Measurements from ENCODE around the gene PHLDB1.
"Not testable (repeated sequence)": the region's sequence is repeated elsewhere in the genome, so short reads cannot be mapped to it uniquely, and the experiment has no call there.

Gene PHLDB1

DNA sequence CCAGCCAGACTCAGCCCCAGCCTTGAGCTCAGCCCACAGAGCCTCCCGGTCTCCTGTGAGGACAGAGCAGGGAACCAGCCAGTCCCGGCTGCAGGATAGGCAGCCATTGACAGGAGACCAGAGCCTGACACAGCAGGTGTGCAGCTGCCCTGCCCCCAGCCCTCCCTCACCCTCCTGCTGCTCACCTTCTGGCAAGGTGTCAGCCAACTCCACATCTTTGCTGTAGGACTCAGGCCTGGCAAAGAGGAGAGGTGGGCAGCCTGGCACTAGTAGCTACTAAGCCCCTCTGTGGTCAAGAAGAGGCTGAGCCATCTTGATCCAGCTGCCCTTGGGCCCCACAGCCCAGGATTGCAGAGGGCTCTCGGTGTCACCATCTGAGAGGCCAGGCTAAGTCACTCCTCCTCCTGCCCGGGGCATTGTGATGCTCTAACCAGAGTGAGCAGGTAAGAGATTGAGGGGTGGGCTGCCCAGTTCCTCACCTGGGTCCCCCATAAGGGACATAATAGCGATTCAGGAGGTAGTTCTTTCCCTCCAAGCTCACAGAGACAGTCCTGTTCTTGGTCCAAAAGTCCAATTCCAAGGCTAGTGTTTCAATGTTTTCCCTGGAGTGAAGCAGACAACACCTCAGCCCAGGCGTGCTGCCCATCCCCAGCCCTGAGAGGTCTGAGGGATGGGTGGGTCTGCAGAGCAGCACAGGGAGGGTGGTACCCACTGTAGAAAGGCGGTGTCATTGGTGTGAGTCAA is 53.4 kb downstream of the PHLDB1 start:
- DNase-seq = no peak

DNA sequence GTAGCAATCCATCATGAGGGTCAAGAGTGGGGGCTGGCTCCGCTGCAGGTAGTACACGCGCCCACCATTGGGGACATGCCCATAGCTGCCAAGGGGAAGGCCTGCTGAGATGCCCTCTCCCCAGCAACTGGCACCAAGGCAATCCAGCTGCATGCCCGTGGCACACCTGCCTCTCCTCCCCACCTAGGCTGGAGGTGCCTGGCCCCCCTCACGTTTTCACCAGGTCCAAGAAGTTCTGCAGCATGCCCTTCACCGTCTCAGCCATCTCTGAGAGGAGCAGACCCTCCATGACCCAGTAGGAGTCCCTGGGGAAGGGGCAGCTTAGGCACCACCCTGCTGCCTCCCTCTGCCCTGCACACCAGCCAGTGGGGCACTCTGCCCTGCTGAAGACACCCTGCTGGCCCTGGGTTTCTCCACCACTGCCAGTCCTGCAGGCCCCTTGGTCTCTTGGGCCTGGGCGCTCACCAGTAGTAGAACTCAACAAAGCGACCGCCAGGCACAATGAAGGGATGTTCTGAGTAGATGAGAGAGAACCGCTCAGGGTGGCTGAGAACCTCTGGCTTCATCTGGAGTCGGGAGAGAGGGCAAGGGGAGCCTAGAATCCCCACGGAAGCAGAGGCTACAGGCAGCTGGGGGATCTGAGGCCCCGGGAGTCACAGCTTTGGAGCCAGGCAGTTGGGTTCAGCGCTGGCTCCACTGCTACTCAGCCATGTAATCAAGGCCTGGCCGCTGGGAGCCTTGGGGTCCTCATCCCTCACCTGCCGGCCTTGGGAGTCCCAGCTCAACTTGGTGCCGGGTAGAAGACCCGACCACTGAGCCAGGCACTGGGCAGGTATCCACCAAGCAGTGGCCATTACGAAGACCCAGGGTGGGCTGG is 54.2 kb downstream of the PHLDB1 start:
- no peak for DNase-seq

DNA sequence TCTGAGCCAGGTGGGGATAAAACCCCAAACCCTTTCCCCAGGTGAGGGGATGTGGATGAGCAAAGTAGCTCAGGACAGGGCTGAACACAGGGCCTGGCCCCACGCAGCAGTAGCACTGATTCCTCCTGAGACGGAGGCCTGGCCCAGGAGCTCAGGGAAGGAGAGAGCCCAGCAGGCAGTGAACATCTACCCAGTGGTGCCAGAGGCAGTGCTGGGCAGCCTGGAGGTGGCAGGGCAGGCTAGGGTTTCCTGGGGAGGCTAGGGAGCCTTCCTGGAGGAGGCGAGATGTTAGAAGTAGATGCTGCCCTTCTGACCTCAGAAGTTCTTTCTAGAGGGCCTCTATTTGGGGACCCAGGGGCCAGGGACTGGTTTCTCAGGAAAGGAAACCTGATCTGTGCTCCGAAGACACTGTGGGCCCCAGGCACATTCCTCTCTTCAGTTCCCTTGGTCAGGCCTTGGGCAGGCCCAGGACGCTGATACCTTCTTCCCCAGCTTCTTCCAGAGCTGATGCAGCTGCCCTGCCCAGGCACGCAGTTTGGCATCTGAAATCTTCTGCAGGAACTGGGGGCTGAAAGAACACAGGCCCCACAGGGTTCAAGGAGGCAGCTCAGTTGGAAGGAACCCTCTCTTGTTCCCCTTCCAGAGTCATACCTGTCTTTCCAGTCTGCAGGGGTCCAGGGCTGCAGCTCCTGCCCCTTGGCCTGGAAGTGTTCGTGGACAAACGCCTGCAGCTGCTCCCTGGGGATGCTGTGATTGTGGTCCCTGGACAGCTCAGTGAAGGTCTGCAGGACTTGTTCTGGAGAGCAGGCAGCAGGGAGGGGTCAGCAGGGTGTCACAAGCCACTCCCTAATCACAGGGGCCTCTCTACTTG is 55.2 kb downstream of the PHLDB1 start:
- DNase-seq = no peak

DNA sequence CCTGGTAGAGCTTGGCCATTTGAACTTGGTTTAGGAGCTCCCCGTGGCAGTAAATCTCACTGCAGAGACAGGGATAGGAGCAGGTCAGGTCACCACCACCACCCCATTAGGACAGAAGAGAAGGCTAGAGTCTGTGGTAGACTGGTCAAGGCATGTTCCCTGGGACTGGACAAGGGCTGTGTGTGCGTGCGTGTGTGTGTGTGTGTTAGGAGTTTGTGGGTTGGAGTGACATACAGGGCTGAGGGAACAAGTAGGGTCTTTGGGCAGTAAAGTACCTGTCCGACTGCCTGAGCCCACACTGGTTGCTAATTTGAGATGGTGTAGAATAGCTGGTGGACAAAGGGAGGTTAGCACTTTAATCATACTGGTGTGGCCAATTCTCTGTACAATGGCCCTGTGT is 56.0 kb downstream of the PHLDB1 start:
- DNase-seq = no peak

DNA sequence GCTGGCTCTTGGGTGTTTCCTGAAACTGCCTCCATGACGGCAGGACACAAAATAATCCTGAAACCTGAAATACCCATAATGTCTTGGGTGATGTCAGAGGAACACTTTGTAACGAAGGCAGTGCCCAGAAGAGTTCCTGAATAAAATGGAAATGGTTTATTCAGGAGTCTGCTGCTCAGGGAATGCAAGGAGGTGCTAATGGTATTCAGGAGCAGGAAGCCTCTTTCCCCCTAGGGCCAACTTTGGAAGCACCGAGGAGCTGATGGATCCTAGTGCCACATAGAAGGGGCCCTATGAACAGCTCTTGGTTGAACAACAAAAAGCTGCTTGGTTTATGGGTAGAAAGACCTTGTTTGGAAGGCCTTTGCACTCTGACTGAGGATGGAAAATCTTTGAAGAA is 56.5 kb downstream of the PHLDB1 start:
- no peak for DNase-seq

DNA sequence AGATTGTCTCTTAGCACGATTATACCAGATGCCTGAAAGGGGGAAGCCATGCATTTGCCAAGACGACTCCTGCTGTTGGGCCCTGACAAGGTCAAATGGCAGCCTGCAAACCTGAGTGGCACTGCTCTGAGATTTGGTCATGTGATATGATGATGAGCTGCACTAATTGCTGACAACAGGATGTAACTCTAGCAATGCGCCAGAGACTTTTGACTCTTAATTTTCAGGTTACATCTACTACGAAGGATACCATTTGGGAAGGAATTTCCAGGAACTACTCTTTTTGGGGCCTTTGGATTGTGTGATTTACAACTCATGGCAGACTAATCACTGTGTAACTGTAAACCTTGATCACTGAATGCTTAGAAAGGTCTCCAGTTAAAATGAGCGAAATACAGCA is 59.0 kb downstream of the PHLDB1 start:
- DNase-seq = no peak

DNA sequence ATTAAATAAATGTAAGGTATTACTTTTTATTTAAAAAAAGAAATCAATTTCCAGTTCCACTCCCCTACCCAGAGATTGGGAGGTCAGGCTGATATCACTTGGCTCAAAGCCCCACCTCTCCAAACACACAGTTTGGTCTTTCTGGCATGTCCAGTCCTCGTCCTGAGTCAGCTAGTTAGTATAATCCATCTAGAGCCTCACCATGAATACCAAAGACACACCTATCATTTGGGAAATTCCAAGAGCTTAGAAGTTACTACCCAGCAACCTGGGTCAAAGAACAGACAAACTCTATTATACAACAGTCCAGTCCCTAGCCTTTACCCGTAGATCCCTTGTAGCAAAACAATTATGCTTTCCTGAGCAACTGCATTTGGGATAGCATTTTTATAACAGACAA is 62.6 kb downstream of the PHLDB1 start:
- DNase-seq = no peak

DNA sequence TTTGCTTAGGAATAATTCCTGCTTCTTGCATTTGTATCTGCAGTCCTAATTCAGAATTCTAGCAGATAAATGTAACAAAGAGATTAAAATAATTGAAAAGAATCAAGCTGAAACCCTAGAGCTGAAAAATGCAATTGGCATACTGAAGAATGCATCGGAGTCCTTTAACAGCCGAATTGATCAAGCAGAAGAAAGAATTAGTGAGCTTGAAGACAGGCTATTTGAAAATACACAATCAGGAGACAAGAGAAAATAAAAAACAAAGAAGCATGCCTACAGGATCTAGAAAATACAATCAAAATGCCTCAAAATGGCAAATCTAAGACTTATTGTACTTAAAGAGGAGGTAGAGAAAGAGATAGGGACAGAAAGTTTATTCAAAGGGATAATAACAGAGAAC is 63.8 kb downstream of the PHLDB1 start:
- DNase-seq = no peak

DNA sequence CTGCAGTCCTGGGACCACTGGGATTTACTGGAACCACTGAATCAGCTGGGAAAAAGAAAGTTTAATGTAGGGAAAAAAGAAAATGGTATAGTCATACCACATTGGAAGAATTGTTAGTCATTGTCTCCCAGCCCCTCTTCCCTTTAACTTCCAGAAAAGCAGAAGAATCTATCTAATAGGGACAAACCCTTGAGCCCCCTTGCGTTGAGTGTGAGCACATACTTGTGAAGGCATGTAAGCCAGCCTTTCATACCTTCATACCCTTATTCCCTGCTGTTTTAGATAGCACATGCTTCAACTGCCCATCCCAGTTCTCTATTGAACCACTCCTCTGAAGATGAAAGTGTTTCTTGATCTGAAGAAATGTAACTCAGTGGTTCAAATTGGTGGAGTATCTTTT is 65.4 kb downstream of the PHLDB1 start:
- no peak for DNase-seq

DNA sequence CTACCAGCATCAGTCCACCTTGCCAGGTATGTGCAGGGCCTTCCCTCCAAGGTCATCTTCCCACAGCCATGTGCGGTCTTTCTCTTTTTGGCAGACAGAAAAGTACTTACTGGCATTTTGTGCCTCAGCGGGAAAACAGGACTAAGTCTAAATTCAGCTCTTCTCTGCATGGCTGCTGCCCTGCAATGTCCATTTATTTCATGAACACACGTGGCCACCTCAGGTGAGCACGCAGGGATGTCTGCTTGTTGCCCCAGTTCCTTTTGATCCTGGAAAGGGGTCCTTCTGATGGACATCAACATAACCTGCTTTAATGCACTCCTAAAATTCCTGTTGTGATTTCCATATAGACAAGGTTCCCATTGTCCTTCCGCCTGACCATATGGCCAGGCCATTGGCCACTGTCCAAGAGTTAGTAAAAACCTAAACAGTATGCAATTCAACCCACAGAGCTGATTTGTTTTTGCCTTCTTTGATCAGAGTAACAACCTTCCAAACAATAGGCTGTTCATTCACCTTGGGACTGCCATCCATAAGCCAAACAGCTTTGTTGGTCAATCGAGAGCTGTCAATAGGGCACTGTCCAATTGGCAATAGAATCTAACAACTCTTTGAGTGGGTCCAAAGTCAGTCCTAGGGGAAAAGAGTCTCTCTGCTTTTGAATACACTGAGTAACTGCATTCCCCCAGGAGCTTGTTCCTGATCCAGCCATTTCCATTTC is 66.1 kb downstream of the PHLDB1 start:
- no peak for DNase-seq

DNA sequence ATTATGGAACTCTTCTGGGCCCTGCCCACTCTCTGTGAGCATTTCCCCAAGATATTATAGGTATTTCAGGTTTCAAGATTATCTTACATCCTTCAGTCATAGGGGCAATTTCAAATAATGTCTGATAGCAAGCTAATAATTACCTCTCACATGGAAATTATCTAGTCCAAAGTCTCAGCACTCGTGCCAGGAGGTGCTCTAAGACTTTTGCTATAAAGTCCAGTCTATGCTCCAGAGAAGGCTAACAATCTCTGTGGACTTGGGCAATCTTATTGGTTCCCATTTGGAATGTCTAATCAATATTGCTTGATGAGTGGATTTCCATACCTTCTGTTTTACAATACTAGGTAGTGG is 66.6 kb downstream of the PHLDB1 start:
- DNase-seq = no peak

DNA sequence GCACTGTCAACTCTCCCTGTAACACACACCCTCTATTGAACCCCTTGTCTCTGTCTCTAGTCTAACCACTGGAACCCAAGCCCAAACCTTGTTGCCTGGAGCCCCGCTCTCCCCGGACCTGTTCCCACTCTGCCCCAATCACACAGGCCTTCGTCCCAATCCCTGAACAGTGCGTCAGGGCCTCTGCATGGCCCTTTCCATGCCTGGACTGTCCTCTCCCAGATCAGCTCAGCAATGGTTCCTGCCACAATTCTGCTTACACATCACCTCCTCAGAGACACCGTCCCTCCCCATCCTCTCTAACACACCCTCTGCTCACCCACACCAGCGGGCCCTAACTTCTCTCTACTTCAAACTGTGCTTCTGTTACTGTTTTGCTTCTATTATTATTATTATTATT is 70.6 kb downstream of the PHLDB1 start:
- no peak for DNase-seq

DNA sequence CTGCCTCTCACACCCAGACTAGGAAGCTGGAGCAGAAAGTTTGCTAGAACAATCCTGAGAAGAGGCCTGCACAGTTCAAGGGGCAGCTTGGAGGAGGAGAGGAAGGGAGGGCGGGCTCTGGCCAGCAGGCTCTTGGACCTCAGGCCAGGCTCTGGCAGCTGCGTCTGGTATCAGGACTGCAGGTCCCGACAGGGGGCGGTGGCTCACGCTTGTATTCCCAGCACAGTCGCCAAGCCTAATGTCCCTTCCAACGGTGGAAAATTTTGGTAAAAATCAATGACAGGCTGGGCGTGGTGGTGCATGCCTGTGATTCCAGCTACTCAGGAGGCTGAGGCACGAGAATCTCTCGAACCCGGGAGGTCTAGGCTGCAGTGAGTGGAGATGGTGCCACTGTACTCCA is 71.5 kb downstream of the PHLDB1 start:
- DNase-seq = not testable (repeated sequence)

DNA sequence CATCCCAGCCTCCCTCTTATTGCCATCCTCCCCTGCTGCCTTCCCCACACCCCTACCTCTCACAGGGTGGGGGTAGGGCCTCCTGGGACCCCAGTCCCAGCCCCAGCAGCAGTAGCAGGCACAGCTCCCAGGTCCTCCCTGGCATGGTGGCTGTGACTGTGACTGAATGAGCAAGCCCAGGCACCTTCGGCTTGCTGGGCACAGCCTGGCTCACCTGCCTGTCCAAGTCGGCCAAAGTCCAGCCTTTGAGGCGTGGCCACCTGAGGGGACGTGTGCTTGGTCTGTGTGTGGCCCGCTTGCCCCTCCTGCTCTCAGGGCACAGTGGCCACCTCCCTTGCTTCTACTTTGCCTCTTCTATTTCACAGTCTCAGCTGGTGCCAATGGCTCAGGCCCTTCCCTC is 72.1 kb downstream of the PHLDB1 start, which contains the start of gene TREH:
Gene TREH, minus strand, starts transcription at position 168 of the 400 bp plus-strand sequence. Its CDS starts 23 bp downstream, at position 145.
- no peak for DNase-seq

DNA sequence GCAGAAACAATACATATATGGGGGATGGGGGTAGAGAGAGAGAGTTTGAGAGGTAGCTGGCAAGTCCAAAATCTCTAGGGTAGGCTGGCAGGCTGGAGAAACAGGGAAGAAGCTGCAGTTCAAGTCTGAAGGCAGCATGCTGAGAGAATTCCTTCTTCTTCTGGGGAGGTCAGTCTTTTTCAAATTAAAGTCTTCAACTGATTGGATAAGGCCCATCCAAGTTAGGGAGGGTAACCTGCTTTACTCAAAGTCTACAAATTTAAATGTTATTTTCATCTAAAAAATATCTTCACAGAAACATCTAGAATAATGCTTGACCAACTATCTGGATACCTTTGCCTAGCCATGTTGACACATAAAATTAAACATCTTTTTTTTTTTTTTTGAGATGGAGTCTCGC is 75.0 kb downstream of the PHLDB1 start:
- no peak for DNase-seq

DNA sequence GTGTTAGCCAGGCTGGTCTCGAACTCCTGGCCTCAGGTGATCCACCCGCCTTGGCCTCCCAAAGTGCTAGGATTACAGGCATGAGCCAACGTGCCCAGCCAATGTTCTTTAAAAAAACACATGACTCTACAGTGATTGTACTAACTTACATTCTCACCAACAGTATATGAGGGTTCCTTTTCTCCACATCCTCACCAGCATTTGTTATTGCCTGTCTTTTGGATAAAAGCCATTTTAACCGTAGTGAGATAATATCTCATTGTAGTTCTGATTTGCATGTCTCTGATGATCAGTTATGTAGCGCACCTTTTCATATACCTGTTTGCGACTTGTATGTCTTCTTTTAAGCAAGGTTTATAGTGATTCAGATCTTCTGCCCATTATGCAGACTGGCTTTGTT is 75.5 kb downstream of the PHLDB1 start:
- not testable (repeated sequence) for DNase-seq

DNA sequence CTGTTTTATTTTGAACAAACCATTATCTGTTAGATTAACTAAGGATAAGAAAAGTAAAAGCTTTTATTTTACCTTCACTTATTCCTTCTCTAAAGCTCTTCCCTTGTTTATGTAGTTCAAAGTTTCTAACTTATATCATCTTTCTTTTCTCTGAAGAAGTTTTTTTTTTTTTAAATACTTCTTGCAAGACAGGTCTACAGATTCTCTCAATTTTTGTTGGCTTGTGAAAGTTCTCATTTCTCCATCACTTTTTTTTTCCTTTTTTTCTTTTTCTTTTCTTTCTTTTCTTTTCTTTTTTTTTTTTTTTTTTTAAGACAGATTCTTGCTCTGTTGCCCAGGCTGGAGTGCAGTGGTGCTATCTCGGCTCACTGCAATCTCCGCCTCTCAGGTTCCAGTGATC is 76.8 kb downstream of the PHLDB1 start:
- DNase-seq = no peak

DNA sequence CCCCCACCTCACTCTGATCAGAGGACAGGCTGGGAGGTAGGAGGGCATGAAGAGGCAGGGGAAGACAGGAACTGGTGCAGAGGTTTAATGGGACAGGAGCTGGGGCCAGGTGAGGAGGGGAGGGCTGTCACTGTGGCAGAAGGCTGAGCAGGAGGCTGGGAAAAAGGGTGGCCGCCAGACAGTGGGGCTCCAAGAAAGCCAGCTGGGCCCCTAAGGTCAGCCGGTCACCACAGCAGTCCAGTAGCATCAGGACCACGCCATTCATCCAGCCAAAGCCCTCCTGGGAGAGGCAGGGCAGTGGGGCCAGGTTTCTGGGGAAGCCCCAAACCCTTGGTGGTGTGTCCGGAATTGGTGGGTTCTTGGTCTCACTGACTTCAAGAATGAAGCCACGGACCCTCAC is 80.5 kb downstream of the PHLDB1 start:
- no peak for DNase-seq

DNA sequence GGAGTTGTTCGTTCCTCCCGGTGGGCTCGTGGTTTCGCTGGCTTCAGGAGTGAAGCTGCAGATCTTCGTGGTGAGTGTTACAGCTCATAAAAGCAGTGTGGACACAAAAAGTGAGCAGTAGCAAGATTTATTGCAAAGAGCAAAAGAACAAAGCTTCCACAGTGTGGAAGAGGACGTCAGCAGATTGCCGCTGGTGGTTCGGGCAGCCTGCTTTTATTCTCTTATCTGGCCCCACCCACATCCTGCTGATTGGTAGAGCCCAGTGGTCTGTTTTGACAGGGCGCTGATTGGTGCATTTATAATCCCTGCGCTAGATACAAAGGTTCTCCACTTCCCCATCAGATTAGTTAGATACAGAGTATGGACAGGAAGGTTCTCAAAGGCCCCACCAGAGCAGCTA is 80.9 kb downstream of the PHLDB1 start:
- DNase-seq = not testable (repeated sequence)

DNA sequence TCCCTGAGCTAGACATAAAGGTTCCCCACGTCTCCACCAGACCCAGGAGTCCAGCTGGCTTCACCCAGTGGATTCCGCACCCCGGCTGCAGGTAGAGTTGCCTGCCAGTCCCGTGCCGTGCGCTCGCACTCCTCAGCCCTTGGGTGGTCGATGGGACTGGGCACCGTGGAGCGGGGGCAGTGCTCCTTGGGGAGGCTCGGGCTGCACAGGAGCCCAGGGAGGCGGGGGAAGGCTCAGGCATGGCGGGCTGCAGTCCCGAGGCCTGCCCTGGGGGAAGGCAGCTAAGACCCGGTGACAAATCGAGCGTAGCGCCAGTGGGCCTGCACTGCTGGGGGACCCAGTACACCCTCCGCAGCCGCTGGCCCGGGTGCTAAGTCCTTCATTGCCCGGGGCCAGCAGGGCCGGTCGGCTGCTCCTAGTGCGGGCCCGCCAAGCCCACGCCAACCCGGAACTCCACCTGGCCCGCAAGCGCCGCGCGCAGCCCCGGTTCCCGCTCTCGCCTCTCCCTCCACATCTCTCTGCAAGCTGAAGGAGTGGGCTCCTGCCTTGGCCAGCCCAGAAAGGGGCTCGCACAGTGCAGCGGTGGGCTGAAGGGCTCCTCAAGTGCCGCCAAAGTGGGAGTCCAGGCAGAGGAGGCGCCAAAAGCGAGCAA is 81.6 kb downstream of the PHLDB1 start:
- no peak for DNase-seq

DNA sequence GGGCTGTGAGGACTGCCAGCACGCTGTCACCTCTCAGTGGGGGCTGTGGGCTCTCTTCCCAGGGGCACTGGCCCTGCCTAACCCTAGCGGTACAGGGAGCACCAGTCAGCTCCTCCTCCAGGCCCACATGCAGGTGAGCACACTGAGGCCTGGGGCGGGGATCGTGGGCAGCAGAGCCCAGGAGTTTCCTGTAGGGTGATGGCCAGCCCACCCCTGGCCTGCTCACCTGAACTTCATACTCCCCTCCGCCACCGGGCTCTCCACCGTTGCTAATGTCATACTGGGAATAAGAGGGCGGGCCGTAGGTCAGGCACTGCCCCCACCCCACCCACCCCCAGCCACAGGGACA is 82.1 kb downstream of the PHLDB1 start:
- no peak for DNase-seq

DNA sequence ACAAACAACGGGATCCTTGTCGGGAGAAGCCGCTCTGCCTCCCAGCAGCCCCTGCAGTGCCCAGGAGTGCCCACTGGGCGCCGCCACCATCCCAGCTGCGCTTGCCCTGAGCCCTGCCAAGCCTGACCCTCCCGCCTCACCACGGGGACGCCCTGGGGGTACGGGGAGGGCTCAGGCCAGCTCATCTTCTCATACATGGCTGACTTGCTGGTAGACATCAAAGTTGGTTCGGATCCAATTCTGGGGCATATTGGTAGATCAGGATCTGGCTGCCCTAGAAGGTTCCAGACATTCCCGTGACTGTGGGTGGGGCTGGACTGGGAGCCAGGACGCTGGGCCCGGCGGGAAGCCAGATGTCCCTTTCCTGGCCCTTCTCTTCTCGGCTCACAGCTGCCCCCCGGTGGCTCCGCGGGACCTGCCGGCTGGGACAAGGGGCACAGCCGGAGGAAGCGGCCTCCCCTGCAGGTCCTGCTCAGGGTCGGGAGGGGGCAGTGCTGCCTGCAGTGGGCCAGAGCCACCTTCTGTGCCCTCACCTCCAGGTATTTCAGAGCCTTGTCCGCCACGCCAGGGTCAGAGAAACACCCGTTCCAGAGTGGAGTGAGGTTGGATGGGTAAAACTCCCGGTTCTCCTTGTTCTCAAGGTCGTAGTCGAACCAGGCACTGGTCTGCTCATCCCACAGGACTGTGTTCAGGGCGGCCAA is 82.6 kb downstream of the PHLDB1 start:
- DNase-seq = peak; percentile 90

Data from T1000 (cell line).